Esophagus muscularis mucosa (tissue), 3 donors: ENCODE measurements around the gene SLC35A3.

Experiments
- POLR2AphosphoS5 ChIP-seq, 2 donors: sonication (generic); formaldehyde crosslinking; IDR thresholded peaks; one replicate each; pipeline ENCODE4 v1.6.1; 2017; ENCODE audit warnings: antibody characterized with exemption in 2 of 2
- TF ChIP-seq, protein P1 (sequence below), 3 experiments: fragments of 200-600 bp in 2 of 3; fragments of 450-650 bp in 1 of 3; sonication (generic) in 2 of 3; IDR thresholded peaks; one replicate each; pipeline ENCODE4 v1.5.1; 2017 to 2019; ENCODE audit warnings: antibody characterized with exemption in 3 of 3, mild to moderate bottlenecking in 2 of 3, moderate library complexity in 1 of 3

GRCh38 chr1:99969260-99969728 lies 502 bp upstream of the SLC35A3 start:
- TF ChIP-seq, protein P1, sequence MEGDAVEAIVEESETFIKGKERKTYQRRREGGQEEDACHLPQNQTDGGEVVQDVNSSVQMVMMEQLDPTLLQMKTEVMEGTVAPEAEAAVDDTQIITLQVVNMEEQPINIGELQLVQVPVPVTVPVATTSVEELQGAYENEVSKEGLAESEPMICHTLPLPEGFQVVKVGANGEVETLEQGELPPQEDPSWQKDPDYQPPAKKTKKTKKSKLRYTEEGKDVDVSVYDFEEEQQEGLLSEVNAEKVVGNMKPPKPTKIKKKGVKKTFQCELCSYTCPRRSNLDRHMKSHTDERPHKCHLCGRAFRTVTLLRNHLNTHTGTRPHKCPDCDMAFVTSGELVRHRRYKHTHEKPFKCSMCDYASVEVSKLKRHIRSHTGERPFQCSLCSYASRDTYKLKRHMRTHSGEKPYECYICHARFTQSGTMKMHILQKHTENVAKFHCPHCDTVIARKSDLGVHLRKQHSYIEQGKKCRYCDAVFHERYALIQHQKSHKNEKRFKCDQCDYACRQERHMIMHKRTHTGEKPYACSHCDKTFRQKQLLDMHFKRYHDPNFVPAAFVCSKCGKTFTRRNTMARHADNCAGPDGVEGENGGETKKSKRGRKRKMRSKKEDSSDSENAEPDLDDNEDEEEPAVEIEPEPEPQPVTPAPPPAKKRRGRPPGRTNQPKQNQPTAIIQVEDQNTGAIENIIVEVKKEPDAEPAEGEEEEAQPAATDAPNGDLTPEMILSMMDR (IDR thresholded peaks at IDR 0.05) = no peak
- no peak for TF ChIP-seq POLR2AphosphoS5 (IDR thresholded peaks at IDR 0.05)
